Measurements from ENCODE around the gene RAI1.

Gene RAI1

DNA sequence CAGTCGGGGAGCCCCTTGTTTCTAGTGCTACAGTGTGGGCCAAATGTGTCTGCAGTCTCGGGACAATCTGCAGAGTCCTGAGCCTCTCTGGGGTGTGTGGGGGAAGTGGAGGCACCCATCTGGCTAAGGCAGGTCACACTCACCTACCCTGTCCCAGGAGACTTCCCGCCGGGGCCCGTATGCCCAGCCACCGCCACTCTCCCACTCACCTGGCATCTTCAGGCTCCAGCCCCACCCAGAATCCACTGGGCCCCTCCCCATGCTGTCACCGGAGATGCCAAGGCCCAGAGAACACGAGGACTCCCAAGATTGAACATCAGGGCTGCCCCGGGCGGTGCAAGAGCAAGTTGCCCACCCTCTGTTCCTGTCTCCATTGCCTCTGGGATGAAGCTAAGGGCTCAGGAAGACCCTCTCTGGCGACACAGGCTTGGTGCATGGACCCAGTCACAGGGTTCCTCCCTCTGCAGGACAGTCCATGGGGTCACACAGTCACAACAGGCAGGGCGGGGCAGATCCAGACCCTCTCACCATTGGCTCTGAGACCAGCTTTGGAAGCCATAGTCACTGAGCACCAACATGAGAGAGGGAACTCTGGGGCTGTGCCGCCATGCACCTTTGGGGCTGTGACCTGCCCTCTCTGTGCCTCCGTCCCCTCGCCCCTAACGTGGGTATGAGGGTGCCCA lies 117.5 kb downstream of the RAI1 start:
- TF ChIP-seq ISL1 (CRISPR knock-in tag; IDR thresholded peaks at IDR 0.05) (no peak), CSDC2 (CRISPR knock-in tag; IDR thresholded peaks at IDR 0.05) (no peak), ARNTL (CRISPR knock-in tag; IDR thresholded peaks at IDR 0.05; ENCODE audit: borderline replicate concordance, low read depth) (no peak), ZC3H10 (CRISPR knock-in tag; IDR thresholded peaks at IDR 0.05) (no peak), PPARA (CRISPR knock-in tag; IDR thresholded peaks at IDR 0.05; ENCODE audit: borderline replicate concordance) (no peak), GLIS3 (CRISPR knock-in tag; IDR thresholded peaks at IDR 0.05) (no peak), ZNF8 (CRISPR knock-in tag; IDR thresholded peaks at IDR 0.05) (no peak)
- TF ChIP-seq, protein P1, sequence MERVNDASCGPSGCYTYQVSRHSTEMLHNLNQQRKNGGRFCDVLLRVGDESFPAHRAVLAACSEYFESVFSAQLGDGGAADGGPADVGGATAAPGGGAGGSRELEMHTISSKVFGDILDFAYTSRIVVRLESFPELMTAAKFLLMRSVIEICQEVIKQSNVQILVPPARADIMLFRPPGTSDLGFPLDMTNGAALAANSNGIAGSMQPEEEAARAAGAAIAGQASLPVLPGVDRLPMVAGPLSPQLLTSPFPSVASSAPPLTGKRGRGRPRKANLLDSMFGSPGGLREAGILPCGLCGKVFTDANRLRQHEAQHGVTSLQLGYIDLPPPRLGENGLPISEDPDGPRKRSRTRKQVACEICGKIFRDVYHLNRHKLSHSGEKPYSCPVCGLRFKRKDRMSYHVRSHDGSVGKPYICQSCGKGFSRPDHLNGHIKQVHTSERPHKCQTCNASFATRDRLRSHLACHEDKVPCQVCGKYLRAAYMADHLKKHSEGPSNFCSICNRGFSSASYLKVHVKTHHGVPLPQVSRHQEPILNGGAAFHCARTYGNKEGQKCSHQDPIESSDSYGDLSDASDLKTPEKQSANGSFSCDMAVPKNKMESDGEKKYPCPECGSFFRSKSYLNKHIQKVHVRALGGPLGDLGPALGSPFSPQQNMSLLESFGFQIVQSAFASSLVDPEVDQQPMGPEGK (CRISPR knock-in tag; IDR thresholded peaks at IDR 0.05; ENCODE audit: borderline replicate concordance) = no peak
- TF ChIP-seq, protein P2, sequence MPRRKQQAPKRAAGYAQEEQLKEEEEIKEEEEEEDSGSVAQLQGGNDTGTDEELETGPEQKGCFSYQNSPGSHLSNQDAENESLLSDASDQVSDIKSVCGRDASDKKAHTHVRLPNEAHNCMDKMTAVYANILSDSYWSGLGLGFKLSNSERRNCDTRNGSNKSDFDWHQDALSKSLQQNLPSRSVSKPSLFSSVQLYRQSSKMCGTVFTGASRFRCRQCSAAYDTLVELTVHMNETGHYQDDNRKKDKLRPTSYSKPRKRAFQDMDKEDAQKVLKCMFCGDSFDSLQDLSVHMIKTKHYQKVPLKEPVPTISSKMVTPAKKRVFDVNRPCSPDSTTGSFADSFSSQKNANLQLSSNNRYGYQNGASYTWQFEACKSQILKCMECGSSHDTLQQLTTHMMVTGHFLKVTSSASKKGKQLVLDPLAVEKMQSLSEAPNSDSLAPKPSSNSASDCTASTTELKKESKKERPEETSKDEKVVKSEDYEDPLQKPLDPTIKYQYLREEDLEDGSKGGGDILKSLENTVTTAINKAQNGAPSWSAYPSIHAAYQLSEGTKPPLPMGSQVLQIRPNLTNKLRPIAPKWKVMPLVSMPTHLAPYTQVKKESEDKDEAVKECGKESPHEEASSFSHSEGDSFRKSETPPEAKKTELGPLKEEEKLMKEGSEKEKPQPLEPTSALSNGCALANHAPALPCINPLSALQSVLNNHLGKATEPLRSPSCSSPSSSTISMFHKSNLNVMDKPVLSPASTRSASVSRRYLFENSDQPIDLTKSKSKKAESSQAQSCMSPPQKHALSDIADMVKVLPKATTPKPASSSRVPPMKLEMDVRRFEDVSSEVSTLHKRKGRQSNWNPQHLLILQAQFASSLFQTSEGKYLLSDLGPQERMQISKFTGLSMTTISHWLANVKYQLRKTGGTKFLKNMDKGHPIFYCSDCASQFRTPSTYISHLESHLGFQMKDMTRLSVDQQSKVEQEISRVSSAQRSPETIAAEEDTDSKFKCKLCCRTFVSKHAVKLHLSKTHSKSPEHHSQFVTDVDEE (CRISPR knock-in tag; IDR thresholded peaks at IDR 0.05) = no peak
- no peak for ATAC-seq

DNA sequence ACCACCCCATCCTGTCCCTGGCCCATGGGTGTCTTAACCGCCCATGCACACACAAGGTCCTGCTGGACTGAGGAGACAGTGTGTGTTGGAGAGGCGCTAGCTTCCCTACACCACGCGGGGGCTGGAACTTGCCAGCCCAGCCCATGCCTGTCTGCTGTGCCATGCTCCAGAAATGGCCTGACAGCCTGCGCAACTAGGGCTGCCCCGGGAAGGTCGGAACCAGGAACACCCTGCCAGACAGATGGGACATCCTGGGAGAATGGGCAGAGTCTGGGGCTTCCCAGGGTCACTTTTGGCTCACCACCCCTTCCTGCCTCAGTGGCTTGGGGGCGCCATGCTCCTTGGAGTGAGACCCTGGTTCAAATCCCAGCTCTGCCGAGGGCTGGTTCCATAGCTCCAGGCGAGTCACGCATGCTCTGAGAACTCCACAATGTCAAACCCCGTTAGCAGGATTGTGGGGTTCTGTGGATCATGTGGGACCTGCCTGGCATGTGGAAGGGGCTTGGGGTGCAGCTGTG lies 119.3 kb downstream of the RAI1 start:
- ATAC-seq = no peak
- TF ChIP-seq PPARA (CRISPR knock-in tag; IDR thresholded peaks at IDR 0.05; ENCODE audit: borderline replicate concordance) (no peak), ZNF565 (CRISPR knock-in tag; conservative IDR thresholded peaks at IDR 0.05; ENCODE audit: low read depth) (no peak), ZFP3 (CRISPR knock-in tag; IDR thresholded peaks at IDR 0.05) (no peak), ISL1 (CRISPR knock-in tag; IDR thresholded peaks at IDR 0.05) (no peak), ESRRG (CRISPR knock-in tag; IDR thresholded peaks at IDR 0.05) (no peak)
- TF ChIP-seq, protein P3, sequence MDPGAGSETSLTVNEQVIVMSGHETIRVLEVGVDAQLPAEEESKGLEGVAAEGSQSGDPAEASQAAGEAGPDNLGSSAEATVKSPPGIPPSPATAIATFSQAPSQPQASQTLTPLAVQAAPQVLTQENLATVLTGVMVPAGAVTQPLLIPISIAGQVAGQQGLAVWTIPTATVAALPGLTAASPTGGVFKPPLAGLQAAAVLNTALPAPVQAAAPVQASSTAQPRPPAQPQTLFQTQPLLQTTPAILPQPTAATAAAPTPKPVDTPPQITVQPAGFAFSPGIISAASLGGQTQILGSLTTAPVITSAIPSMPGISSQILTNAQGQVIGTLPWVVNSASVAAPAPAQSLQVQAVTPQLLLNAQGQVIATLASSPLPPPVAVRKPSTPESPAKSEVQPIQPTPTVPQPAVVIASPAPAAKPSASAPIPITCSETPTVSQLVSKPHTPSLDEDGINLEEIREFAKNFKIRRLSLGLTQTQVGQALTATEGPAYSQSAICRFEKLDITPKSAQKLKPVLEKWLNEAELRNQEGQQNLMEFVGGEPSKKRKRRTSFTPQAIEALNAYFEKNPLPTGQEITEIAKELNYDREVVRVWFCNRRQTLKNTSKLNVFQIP (CRISPR knock-in tag; IDR thresholded peaks at IDR 0.05; ENCODE audit: borderline replicate concordance, low read depth) = no peak

DNA sequence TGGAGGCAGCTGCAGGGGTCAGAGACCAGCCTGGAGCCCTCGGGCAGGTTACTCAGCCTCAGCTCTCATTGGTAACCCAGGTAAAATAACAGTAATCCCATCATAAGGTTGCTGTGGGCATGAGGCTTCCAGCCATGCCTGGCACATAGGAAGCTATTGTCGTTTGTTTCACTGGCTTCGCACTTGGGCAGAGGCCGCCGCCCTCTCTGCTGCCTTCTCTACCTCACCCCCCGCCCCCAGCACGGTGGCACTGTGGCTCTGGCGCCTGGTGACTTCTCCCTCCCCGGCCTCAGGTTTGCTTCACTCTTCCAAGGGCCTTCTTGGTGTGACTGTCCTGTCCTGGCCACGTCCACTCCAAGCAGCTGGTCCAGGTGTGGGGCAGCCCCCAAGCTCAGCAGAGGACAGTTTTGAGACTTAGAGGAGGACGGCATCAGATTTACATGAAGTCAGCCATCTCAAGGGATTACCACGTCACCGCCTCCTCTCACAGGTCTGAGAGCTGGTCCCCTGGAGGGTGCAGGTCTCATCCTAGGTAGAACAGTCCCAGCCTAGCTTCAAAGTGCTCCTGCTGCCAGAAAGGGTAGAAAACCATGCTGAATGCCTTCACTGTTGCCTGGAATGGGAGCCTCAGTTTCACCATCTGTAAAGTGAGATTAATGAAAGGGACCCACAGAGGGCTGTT lies 120.7 kb downstream of the RAI1 start:
- ATAC-seq = no peak
- no peak for TF ChIP-seq OSR1 (CRISPR knock-in tag; IDR thresholded peaks at IDR 0.05)
- TF ChIP-seq ARNTL (CRISPR knock-in tag; IDR thresholded peaks at IDR 0.05; ENCODE audit: borderline replicate concordance, low read depth) = no peak
- TF ChIP-seq, protein P4, sequence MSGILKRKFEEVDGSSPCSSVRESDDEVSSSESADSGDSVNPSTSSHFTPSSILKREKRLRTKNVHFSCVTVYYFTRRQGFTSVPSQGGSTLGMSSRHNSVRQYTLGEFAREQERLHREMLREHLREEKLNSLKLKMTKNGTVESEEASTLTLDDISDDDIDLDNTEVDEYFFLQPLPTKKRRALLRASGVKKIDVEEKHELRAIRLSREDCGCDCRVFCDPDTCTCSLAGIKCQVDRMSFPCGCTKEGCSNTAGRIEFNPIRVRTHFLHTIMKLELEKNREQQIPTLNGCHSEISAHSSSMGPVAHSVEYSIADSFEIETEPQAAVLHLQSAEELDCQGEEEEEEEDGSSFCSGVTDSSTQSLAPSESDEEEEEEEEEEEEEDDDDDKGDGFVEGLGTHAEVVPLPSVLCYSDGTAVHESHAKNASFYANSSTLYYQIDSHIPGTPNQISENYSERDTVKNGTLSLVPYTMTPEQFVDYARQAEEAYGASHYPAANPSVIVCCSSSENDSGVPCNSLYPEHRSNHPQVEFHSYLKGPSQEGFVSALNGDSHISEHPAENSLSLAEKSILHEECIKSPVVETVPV (CRISPR knock-in tag; IDR thresholded peaks at IDR 0.05) = no peak
- TF ChIP-seq ZNF8 (CRISPR knock-in tag; IDR thresholded peaks at IDR 0.05) = no peak
- TF ChIP-seq GLIS3 (CRISPR knock-in tag; IDR thresholded peaks at IDR 0.05) = no peak
- TF ChIP-seq BACH2 (CRISPR knock-in tag; IDR thresholded peaks at IDR 0.05; ENCODE audit: borderline replicate concordance) = no peak
- TF ChIP-seq ZFP3 (CRISPR knock-in tag; IDR thresholded peaks at IDR 0.05) = no peak
- TF ChIP-seq, protein P3 (CRISPR knock-in tag; IDR thresholded peaks at IDR 0.05; ENCODE audit: borderline replicate concordance, low read depth) = no peak
- TF ChIP-seq ZC3H10 (CRISPR knock-in tag; IDR thresholded peaks at IDR 0.05) = no peak
- TF ChIP-seq ZNF70 (CRISPR knock-in tag; IDR thresholded peaks at IDR 0.05) = no peak
- TF ChIP-seq ISL1 (CRISPR knock-in tag; IDR thresholded peaks at IDR 0.05) = no peak
- TF ChIP-seq PPARA (CRISPR knock-in tag; IDR thresholded peaks at IDR 0.05; ENCODE audit: borderline replicate concordance) = no peak
- no peak for TF ChIP-seq SNAI2 (CRISPR knock-in tag; IDR thresholded peaks at IDR 0.05)
- TF ChIP-seq TCF4 (CRISPR knock-in tag; IDR thresholded peaks at IDR 0.05; ENCODE audit: borderline replicate concordance) = no peak
- no peak for TF ChIP-seq ESRRG (CRISPR knock-in tag; IDR thresholded peaks at IDR 0.05)
- TF ChIP-seq CSDC2 (CRISPR knock-in tag; IDR thresholded peaks at IDR 0.05) = no peak

All from SK-N-SH treated with all-trans-retinoic acid at 6 μM for 48 hours (cell line).